ENCODE data around the gene AFAP1L2.

AFAP1L2 gene

DNA sequence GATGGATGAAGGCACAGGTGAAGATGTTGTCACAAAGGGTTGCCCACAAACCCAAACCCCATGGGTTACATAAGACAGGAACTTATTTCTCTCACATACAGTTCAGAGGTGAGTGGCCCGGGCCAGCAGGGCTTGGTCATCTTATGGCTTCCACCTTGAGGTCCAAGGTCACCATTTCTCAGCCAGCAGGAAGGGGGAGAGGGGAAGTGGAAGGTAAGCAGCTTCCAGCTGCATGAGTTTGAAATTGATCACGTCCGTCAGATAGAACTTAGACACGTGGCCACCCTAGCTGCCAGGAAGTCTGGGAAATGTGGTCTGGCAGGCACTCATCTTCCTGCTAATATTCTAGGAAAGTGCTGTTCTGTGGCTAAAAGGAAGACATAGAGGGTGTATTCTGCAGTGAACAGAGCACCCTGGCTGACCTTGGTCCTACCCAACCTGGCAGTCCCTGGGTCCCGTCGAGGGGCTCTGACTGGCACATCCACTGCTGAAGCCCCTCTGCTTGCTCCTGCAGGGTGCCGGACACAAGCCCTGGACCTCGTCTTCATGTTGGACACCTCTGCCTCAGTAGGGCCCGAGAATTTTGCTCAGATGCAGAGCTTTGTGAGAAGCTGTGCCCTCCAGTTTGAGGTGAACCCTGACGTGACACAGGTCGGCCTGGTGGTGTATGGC is 115.7 kb downstream of the AFAP1L2 start:
- DNase-seq (ENCODE audit: low spot score): no peak

DNA sequence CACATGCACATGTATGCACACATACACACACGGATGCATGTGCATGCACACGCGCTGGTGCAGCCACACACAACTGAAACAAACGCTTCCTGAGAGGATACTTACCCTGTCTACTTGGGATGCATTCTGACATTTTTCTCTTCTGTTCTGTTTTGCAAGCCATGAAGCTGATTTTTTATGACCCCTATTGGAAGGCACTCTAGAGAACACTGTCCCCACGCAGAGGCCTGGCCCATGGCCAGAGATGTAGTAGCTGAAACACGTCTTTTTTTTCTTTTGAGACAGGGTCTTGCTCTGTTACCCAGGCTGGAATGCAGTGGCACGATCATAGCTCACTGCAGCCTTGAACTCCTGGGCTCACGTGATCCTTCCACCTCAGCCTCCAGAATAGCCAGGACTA is 117.4 kb downstream of the AFAP1L2 start:
- DNase-seq (ENCODE audit: low spot score): no peak

DNA sequence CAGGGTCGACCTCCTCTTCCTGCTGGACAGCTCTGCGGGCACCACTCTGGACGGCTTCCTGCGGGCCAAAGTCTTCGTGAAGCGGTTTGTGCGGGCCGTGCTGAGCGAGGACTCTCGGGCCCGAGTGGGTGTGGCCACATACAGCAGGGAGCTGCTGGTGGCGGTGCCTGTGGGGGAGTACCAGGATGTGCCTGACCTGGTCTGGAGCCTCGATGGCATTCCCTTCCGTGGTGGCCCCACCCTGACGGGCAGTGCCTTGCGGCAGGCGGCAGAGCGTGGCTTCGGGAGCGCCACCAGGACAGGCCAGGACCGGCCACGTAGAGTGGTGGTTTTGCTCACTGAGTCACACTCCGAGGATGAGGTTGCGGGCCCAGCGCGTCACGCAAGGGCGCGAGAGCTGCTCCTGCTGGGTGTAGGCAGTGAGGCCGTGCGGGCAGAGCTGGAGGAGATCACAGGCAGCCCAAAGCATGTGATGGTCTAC is 118.3 kb downstream of the AFAP1L2 start:
- no peak for DNase-seq (ENCODE audit: low spot score)

DNA sequence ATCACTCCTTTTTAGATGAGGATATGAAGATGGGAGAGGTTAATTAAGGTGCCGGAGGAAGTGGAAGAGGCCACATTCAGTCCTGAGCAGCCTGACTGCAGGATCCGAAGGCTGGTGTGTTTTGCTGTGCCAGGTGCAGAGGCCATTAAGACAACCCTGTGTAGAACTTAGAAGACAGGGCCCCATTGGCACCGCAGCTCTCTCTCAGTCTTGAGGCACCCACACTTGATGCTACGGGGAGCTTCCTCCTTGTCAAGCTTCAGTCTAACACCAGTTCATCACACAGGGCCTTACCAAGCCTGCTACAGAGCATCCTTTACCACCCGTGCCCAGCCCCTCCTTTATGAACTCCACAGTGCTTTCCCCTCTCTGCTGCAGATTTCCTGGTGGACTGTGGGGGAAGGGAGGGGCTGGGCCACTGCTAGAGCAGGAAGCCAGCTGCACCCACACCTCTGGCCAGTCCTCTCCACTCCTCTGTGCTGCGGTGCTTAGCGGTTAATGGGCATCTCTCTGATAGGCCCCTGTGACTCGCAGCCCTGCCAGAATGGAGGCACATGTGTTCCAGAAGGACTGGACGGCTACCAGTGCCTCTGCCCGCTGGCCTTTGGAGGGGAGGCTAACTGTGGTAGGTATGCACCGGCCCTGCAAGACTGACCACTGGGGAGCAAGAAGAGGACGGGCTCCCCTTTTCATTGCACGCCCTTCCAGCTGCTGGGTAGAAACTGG is 119.8 kb downstream of the AFAP1L2 start:
- no peak for DNase-seq (ENCODE audit: low spot score)

DNA sequence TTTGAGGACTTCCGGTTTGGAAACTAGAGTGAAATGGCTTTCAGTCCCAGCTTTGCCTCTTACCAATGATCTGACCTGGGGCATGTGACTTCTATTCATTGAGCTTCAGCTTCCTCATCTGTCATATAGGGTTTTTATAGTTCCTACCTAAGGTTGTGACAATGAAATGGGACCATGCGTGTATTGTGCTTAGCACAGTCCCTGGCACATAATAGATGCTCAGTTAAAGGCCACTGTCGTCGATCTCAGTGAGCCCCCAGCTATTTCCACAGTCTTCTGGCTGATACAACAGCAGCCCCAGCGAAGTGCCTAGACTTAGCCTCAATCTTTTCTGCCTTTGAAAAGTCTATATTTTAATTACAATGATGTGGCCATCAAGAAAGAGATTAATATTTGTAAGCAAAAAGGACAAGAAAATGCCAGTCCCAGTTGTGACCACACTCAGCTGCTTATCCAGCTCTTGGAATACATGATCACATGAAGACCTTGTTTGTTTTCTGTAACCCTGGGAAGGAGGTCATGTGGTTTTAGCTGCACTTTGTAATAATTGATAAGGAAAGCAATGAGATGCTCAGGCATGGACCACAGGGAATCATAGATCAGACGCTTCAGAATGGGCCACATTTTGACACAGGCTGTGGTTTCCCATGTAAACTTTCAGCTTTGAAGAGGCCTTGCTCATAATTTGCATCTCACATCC is 120.6 kb downstream of the AFAP1L2 start:
- no peak for DNase-seq (ENCODE audit: low spot score)

DNA sequence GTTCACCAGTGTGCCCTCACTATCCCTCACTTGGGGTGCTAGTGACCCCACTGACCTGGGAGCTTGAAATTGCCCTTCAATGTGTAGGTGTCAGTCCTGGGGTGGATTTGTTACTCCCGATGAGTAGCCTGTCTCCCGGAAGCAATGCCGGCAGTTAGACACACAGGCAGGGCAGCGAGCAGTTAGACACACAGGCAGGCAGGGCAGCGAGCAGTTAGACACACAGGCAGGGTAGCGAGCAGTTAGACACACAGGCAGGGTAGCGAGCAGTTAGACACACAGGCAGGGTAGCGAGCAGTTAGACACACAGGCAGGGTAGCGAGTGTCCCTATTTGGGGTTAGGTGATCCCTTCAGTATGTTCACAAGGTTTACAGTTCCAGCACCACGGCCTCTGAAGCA is 121.2 kb downstream of the AFAP1L2 start:
- DNase-seq (ENCODE audit: low spot score): no peak

DNA sequence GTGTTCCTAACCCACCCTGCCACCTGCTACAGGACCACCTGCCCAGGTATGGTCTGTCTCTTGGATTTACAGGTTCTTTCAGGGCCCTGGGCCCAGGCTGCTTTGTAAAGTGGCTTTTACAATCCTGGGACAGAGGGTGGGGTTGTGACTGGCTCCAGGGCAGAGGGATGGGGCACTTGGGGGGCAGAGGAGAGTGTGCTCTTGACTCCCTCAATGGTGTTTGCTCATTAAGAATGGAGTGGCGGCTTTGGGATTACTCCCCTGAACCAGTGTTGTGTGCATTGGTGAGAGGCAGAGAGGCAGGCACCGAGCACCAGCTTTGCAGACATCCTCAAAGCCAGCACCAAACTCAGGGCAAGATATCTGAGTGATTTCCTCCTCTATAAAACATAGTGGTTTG is 121.8 kb downstream of the AFAP1L2 start:
- no peak for DNase-seq (ENCODE audit: low spot score)

DNA sequence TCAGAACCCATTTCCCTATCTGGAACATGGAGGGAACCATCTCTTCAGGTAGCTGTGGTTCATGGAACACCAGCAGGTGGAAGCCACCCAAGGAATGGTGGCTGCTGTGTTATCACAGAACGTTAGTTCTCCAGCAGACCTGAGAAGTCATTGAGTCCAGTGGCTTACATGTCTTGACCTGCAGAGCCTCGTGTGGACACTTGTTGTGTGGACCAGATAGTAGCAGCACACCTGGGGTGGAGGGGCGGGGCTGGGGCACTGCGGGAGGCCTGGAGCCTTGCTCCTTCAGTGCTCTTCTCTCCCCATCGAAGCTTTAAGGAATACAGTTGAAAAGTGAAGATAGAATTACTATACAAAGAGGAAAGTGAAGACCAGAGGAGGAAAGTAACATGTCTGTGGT is 122.8 kb downstream of the AFAP1L2 start:
- no peak for DNase-seq (ENCODE audit: low spot score)

DNA sequence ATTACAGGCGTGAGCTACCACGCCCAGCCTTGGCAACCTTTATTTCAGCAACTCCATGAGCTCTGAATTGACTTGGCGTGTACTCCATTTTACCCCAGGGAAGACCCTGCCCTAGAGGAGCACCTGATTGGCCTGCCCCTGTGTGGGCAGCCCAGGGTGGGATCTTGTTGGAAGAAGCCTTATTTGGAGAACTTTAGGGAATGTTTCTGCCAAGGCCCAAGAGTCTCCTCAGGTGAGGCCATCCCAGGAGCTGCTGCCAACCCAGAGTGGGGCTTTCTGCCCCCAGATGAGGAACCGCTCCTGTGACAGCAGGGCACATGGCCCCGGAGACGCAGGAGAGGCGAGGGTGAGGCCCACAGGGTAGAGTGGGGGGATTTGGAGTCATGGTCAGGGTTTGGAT is 123.3 kb downstream of the AFAP1L2 start:
- no peak for DNase-seq (ENCODE audit: low spot score)

DNA sequence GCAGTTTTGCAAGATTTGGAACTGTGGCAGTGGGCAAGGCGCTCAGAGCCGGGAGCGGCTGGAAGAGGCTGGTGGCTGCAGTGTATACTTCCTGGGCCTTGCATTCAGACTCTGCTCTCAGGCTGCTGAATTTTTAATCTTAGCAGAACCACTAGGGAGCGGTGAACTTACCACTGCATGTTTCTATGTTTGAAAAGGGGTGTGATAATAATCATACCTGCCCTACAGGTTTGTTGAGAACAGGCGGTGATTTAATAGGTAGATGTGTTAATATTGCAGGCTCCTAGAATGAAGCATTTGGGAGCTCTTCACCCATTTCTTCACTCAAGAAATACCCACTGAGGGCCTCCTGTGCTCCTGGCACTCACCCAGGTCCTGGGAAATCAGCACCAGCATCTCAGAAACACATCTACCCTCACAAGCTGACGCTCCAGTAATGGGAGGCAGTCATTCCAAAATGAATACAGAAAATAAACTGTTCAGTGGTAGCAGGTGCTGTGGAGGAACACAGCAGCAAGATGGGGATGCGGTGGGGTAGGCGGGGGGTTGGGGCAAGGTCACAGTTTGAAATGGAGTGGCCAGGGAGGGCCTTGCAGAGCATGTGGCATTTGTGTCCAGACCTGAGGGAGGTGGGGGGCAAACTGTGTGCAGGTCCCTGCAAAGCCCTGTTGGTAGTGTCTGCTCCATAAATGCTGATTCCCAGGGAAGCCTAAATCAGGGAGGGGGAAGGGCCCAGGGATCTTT is 124.2 kb downstream of the AFAP1L2 start:
- DNase-seq (ENCODE audit: low spot score): no peak

DNA sequence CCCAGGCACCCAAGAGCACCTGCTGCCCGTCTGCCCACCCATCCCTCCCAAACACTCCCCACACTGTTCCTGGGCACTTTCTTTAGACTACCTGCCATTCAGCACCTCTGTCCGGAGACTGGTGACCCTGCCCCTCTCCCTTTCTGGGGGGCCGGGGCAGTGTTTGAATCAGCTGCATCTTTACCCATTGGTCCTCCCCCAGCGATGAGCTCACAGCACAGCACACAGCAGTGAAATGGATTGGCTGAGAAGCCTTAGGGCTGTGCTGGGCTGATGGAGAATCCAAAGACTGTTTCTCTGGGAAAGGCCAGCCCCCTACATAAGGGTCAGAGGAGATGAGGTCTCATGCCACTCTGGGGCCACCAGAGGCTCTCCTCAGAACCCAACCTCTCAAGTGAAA is 125.0 kb downstream of the AFAP1L2 start:
- no peak for DNase-seq (ENCODE audit: low spot score)

DNA sequence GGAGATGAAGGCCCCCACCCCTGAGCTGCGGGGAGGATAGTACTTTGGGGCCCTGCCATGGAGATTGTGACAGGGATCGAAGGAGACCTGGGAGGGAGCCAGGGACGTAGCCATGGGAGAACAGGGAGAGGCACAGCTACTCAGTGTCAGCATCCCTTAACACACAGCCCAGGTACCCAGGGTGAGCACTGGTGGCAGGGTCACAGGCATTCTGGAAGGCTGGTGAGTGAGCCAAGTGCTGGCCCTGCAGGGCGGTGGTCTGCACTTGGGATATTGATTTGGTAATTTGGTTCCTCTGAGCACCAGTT is 125.5 kb downstream of the AFAP1L2 start:
- no peak for DNase-seq (ENCODE audit: low spot score)

DNA sequence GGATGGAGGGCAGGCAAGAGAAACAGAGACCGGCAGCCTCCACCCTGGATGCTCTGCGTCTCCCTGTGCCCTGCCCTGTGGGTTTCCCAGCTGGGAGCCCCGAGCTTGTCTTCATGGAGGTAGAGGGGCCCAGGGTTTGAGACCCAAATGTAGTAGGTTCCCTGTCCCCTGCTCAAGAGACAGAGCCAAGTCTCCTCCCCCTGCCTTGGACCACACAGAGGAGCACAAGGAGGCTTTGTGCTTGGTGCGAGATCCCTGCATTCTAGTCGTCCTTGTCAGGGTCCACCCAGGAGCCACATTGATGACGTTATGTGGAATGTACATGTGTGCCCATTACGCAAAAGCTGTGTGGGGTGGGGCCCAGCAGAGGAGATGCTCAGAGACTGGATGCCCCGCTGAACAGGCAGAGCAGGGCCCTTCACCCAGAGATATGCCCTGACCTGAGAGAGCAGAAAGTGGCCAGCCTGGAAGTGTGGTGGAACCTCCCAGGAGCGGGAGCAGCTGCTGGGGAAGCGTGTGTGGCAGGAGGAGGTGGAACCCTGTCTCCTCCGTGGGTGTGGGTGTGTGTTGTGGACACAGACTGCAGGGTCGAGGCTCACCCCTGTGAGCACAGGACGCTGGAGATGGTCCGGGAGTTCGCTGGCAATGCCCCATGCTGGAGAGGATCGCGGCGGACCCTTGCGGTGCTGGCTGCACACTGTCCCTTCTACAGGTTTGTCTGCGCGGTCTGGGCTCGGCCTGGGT is 126.0 kb downstream of the AFAP1L2 start:
- no peak for DNase-seq (ENCODE audit: low spot score)

DNA sequence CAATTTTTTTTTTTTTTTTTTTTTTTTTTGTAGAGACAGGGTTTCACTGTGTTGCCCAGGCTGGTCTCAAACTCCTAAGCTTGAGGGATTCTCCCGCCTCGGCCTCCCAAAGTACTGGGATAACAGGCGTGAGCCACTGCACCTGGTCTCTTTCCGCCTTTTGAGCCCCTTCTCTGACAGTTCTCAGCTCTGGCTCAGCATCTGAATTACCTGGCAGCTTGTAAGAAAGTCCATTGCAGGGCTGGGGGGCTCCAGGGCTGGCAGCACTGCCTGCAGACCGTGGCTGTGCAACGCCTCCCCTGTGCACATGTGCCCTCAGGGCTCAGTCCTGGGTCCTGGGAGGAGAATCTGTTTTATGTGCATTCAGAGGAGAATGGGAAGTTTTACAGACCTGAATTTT is 127.6 kb downstream of the AFAP1L2 start:
- no peak for DNase-seq (ENCODE audit: low spot score)

DNA sequence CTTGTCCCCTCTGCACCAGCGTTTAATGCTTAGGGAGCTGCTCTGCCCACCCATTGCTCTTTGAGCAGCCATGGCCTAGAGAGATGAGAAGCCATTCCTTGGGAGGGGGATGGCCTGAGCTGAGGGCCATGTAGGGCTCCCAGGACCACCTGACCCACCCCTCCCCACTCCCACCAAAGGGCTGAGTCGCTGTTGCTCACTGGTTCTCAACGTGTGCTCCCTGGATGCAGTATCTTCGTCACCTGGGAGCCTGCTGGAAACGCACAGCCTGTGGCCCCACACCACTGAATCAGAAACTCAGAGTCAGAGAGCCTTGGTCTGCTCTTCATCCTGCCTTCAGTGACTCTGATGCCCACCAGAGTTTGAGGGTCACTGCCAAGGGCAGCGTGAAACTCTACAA is 128.2 kb downstream of the AFAP1L2 start:
- DNase-seq (ENCODE audit: low spot score): no peak

DNA sequence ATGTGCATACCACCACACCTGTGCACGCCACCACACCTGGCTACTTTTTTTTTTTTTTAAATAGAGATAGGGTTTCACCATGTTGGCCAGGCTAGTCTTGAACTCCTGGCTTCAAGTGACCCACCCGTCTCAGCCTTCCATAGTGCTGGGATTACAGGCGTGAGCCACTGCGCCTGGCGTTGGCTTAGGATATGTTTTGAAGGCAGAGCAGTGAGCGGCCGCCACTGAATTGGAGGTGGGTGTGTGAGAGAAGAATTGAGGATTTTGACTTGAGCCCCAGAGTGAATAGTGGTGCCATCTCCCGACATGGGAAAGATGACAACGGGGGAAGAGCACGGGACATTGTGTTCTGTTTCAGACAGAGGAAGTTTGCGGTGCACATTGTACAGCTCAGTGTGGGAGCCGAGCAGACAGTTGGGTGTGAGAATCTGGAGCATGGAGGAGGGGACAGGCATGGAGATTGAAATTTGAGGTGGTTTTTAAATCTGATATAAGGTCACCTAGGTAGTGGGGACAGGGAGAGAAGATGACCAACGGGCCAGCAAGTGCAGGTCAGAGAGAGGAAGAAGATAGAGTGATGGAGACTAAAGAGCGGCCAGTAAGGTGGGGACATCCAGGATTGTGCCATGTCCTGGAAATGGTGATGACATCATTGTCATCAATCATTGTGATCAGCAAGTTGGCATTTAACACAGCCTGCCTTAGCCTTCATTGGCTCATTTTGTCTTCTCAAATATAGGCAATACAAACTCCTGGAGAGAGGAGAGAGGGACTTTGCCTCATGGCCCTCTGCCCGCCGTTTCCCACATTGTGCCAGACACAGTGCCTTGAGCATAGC is 129.5 kb downstream of the AFAP1L2 start:
- DNase-seq (ENCODE audit: low spot score): no peak

DNA sequence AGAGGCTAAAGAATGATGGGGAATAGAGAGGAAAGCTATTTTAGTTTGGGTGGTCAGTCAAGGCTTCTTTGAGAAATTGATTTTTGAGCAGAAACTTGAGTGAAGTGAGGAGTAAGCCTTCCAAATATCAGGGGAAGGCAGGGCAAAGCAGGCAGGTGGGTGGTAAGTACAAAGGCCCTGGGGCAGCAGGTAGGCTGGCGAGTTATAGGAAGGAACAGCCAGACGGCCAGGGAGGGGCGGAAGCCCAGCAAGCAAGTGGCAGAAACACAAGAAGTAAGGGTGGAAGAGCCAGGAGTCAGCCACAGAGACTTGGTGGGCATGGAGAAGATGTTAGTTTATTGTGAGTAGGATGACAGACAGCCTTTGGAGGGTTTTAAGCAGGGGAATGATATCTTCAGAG is 130.4 kb downstream of the AFAP1L2 start:
- DNase-seq (ENCODE audit: low spot score): no peak

DNA sequence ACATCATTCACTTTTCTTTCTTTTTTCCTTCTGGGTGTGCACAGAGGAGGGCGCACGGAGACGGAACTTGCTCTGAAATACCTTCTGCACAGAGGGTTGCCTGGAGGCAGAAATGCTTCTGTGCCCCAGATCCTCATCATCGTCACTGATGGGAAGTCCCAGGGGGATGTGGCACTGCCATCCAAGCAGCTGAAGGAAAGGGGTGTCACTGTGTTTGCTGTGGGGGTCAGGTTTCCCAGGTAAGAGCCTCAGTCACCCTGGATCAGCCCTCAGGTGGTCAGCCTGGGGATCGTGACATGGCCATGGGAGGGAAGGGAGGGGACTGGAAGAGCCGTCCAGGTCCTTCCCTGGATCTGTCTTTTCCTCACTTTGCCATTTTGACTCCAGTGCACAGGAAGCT is 131.6 kb downstream of the AFAP1L2 start:
- DNase-seq (ENCODE audit: low spot score): no peak

DNA sequence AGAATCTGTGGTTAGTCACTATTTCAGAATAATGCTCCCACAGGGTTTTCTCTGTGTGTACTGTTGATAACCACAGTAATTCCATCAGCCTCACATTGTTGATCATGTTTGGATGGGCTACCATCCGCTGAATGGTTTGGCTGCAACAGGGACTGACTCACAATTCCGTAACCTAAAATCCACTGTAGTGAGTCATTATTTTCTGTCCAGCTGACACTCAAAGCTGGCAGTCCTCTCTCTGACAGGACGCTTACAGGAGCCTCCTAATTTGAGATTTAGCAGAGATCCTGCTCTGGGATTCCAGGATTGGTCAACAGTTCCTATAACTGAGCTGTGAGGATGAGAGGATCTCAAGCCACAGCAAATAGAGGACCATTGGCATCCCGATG is 132.5 kb downstream of the AFAP1L2 start:
- no peak for DNase-seq (ENCODE audit: low spot score)

DNA sequence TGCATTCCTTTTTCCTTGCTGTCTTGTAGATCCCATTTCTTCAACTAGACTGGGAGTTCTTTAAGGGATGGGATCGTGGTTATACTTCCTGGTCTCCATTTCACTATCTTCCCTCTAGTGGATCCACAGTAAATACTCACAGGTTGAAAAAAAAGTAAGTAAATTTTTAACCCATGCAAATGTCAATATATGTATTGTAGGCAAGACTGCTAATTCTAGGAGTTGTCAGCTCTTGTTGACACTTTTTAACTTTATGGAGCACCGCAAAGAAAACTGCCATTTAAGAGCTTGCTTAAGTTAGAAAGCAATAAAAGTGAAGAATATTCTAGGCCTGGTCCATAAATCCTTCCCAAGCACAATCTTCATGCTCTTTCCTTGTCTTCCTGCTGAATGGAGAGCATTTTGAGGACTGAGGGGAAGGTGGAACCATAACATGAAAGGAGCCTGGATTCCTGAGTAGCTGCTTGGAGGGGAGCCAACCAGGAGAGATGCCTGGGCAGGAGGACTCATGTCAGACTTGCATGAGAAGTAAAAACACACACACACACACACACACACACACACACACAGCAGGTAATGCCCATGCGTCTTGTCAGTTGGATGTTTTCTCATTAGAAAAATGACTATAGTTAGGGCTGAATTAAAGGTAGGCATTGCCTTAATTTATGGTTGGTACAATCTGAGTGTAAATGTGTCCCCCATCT is 133.1 kb downstream of the AFAP1L2 start:
- no peak for DNase-seq (ENCODE audit: low spot score)

Data from iPS-NIHi11 (cell line).